HUDEP-2 (cell line): ENCODE measurements around the gene SLC27A4.

Source experiments
- DNase-seq, 76 experiments: peaks; one replicate each; lab custom pipeline; 2025; ENCODE audit not compliant: unreplicated experiment in 76 of 76; lab: John Stamatoyannopoulos, UW

The SLC27A4 gene

GRCh38 chr9:128361986-128362646 is 21.8 kb downstream of the SLC27A4 start:
- DNase-seq, result peak in 66 of 76 experiments; percentile 5 to 70 (median 48)

GRCh38 chr9:128362774-128363173 is 22.4 kb downstream of the SLC27A4 start:
- no peak for DNase-seq

DNA sequence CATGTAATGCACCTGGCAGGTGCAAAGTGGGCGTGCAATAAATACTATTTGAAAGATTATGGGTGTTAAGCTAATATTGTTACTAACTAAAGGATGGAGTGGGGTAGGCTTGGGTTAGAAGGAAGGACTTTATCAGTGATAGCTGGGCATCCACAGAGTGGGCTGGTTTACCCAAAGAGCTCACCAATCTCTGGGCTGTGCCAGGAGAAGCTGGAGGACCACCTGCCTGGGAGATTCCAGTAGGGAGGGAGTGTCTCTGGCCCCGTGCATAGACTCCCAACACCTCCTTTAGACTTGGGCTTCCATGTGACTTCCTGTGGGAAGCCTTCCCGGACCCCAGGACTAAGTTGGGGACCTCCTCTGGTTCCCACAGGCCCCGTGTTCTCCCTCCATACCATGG is 25.2 kb downstream of the SLC27A4 start:
- no peak for DNase-seq

GRCh38 chr9:128369024-128369706 is 28.8 kb downstream of the SLC27A4 start:
- DNase-seq, result no peak

GRCh38 chr9:128370367-128370751 is 30.0 kb downstream of the SLC27A4 start:
- peak in 1 of 76 experiments; percentile 8 for DNase-seq

DNA sequence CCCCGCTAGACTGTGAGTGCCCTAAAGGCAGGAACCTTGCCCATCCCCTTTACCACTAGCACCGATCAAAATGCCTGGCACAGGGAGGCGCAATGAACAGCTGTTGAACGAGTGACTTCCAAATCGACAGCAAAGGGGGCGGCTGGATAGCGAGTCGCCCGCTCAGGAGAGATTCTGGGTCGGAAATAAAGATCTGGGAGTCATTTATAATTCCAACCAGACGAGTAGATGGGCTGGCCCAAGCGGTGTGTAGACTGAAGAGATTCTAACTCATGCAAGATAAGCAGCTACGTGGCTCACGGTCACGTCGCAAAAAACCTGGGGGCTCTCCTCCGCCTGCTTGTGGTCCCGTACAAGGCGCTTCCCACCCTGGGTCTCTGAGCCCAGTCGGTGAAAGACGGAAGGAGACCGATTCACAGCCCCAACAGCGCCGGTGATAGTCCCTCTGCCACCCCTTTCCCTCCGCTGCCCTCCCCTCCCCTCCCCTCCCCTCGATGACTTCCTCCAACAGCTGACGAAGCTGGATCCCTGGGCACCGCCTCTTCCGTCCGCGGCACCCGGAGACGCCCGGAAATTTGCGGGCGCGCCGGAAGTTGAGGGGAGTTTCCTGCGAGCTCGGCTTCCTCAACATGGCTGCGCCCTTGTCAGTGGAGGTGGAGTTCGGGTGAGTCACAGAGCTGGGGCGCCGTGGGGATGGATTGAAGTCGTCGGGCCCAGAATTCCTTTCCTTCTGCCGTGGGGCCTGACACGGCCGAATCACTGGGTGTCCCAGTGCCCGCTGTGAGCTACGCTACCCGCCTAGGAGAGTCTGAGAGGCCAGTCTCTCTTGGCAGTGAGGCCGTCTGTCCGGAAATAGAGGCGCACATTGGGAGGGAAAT is 30.7 kb downstream of the SLC27A4 start, which contains the start of gene URM1:
Gene URM1 (plus strand): TSS at position 623 of the 878 bp plus-strand sequence. CDS start 7 bp downstream, at position 630.
- DNase-seq, result peak in 75 of 76 experiments; percentile 22 to 94 (median 88)

GRCh38 chr9:128371630-128372117 is 31.3 kb downstream of the SLC27A4 start:
- peak in 3 of 76 experiments; percentile 29 to 40 (median 36) for DNase-seq

DNA sequence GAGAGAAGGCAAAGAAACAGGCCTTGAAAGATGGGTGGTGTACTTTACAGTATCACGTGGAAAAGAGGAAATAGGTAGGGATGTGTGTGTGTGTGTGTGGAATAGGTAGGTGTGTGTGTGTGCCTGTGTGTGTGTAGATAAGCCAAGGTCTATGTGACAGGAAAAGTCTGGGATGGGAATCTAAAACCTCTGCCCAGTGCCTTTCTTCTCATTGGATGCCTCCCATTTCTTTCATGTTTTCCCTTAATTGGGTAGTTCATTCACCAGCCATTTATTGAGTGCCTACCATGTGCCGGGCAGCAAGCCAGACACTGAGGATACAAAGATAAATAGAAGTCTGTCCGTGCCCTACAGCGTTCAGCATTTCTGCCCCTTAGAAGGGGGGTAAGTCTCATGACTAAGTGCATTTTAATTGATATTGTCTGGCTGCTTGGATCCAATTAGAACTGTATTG is 31.9 kb downstream of the SLC27A4 start:
- DNase-seq, result peak in 71 of 76 experiments; percentile 10 to 78 (median 55)

DNA sequence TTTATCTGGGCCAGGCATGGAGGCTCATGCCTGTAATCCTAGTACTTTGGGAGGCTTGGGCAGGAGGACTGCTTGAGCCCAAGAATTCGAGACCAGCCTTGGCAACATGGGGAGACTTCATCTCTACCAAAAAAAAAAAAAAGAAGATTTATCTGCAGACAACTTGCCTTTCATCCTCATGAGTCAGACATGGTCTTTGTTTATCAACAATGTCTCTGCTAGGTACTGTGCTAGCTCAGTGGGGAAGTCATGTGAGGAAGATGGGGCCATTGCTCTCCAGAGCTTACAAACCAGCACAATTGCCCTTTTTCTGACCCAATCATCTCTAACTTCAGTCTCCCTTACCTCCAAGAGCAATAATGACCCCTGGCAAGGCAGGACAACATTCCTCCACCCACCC is 32.5 kb downstream of the SLC27A4 start:
- DNase-seq, result peak in 9 of 76 experiments; percentile 2 to 41 (median 7)

DNA sequence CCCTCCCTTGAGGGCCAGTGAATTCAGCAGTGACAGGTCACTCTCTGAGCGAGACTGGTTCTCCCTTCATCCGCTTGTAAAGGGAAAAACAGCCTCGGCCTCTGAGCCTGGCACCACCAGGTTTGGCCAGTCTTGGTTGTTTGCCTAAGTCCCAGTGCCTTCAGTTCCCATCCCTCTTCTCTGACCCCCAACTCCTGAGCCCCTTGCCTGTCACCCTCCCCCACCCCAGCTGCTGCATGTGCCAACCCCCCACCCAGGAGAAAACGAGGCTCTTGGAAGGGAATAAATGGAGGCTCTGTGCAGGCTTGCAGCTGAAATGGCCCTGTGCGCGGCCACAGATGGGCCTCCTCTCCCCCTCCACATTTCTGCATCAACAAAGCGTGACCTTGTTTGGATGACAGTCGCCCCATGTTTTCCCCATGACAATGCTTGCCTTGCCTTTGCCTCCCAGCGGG is 33.9 kb downstream of the SLC27A4 start:
- no peak for DNase-seq

GRCh38 chr9:128375865-128376264 is 35.5 kb downstream of the SLC27A4 start:
- DNase-seq, result no peak

DNA sequence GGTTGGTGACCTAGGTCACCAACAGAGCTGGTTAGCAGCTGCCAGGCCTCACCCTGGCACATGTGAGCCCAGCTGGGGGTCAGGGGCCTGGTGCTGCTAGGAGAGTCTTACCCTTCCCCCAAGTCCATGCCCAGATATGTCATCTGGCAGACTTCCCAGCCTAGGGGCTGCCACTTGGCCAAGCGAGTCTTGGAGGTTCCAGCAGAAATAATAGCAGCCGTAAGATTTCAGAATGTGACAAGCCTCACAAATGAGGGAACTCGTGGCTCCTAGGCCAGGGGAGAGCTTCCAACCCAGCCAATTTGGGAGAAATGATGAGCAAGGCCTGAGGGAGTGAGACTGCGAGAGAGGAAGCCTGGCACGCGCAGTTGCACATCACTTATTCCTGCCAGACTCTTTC is 41.9 kb downstream of the SLC27A4 start:
- no peak for DNase-seq

DNA sequence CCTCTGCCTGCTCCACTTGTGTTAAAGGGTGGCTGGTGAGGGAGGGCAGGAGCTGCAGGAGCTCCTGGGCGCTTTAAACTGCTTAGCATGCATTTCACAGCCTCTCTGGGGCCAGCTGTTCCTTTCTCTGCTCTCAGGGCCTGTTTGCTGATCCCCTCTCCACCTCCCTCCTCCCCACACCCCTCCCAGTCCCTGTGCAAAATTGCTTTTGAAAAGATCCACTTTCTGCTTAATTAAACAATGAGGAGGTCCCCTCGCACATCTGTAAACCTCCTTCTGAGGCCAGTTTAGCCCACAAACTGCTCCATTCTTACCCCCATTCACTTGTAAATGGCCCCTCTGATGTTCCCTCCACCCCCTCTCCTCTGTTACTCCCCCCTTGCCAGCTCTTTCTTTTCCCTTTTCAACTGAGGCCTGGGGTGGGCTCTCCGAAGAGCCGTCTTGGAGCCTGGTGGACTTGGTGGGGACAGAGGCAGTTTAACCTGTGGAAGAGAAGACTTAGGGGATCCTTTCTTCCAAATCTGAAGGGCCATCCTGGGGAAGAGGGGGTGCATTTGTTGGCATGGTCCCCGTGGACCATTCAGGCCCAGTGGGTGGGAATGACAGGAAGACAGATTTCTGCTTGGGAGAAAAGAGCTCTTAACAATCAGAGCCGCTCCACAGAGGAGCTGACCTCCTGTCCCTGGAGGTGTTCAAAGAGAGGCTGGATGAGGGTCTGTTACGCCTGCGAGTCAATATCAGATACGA is 42.9 kb downstream of the SLC27A4 start:
- DNase-seq, result no peak

- DNase-seq, result no peak
These were observed 43.5 kb downstream of the SLC27A4 start for GRCh38 chr9:128383791-128384190.

- no peak for DNase-seq
These were observed 44.6 kb downstream of the SLC27A4 start for GRCh38 chr9:128384801-128385495.

GRCh38 chr9:128385496-128386460 is 45.5 kb downstream of the SLC27A4 start:
- DNase-seq, result no peak

- DNase-seq, result no peak
These were observed 47.8 kb downstream of the SLC27A4 start for GRCh38 chr9:128388150-128388549.

DNA sequence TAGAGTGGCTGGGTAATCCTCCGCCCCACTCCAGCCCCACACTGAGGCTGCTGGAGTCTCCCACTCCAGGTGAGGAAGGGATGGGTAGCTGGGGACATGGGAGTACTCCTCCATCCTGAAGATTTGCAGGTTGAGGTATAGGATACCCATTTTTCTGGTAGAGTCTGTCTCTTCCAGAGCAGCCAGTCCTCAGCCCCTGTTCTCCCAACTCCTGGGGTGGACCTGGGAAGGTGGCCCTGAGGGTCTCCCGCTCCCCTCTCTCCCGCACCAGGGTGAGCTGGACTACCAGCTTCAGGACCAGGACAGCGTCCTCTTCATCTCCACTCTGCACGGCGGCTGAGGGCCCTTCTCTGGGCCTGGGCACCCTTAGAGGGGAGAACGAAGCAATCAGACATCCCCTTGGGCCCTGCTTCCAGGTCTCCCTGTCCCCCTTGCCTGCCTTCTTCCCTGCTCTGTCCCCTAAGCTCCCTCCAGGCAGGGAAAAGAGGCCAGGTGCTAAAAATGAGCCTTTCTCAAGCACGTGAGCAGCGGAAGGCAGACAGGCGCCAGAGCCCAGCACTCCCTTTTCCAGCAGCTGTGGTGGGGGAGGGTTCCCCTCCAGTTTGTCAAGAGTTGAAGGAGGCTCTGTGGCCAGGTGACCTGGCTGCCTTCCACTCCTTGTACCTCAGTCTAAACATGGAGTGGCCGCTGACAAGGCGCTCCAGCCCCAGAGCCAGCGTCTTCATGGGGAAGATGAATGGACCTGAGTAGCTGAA is 49.2 kb downstream of the SLC27A4 start:
- DNase-seq, result no peak
